ENCODE measurements around the gene COLEC12. TPM values are rescaled to one million over a fixed set of nuclear protein-coding genes. Genes with fewer than 3 reads are reported as not detected.

Gene COLEC12
- total RNA-seq, 1 experiment from 2014 or later, result not detected

GRCh38 chr18:269480-270095 lies 230.9 kb downstream of the COLEC12 start:
- Histone ChIP-seq H3K4me2 (ENCODE audit: low read length) (peak overlapping the region; percentile 70; the same call in 1 of the 2 replicates), H3K9me2 (ENCODE audit: insufficient read depth) (no peaks in the 10 kb centered on the region), H3K9ac (ENCODE audit: low read length) (no peak overlapping the region), H4K20me1 (ENCODE audit: insufficient read depth) (no peaks in the 10 kb centered on the region), H3K4me3 (replicated peaks in 1 of 2; ENCODE audit: low read depth in 1 of 2, low read length in 2 of 2) (0 out of 4 replicates have a peak overlapping the region, but pooled peaks of 1 of the 2 experiments have one; percentile 78), H3K79me2 (ENCODE audit: insufficient read depth, low read length) (peaks cover 30% of the 10 kb centered on the region), H2AFZ (ENCODE audit: low read depth, low read length, poor library complexity, severe bottlenecking) (no peak overlapping the region), H3K27me3 (ENCODE audit: insufficient read depth, low read length) (no peaks in the 10 kb centered on the region), H3K9me3 (ENCODE audit: control insufficient read depth in 1 of 2, insufficient read depth in 1 of 2, low read depth in 1 of 2, low read length in 2 of 2) (no peaks in the 10 kb centered on the region), H3K27ac (ENCODE audit: low read depth, low read length) (no peak overlapping the region), H3K4me1 (ENCODE audit: control insufficient read depth in 1 of 2, insufficient read depth in 2 of 2, low read length in 2 of 2) (peaks cover 0 to 3% of the 10 kb centered on the region in 2 experiments; a peak in 1 of 4 replicates), H3K36me3 (ENCODE audit: control insufficient read depth in 1 of 2, insufficient read depth in 2 of 2, low read length in 2 of 2) (peaks cover 0 to 3% of the 10 kb centered on the region in 2 experiments; a peak in 2 of 4 replicates)
- ATAC-seq (no peak), DNase-seq (ENCODE audit: low read depth, low spot score) (no peak)
- no peak for TF ChIP-seq TCF7L2 (IDR thresholded peaks at IDR 0.05; ENCODE audit: borderline replicate concordance, extremely low read depth, insufficient read depth, insufficient read length)
- TF ChIP-seq SP1 (IDR thresholded peaks at IDR 0.05; ENCODE audit: low read depth), result no peak
- TF ChIP-seq ZFX (IDR thresholded peaks at IDR 0.05), result no peak
- no peak for TF ChIP-seq EGR1 (IDR thresholded peaks at IDR 0.05; ENCODE audit: low read depth)
- TF ChIP-seq JUND (IDR thresholded peaks at IDR 0.05), result no peak
- no peak for TF ChIP-seq MAX (IDR thresholded peaks at IDR 0.05)
- TF ChIP-seq ATF3 (IDR thresholded peaks at IDR 0.05), result no peak
- TF ChIP-seq EZH2 (IDR thresholded peaks at IDR 0.05), result no peak
- no peak for TF ChIP-seq CBX3 (IDR thresholded peaks at IDR 0.05; ENCODE audit: low read depth)
- no peak for TF ChIP-seq RAD21 (IDR thresholded peaks at IDR 0.05; ENCODE audit: low read depth)
- no peak for TF ChIP-seq EZH2phosphoT487 (IDR thresholded peaks at IDR 0.05; ENCODE audit: borderline replicate concordance)
- no peak for TF ChIP-seq ELF1 (IDR thresholded peaks at IDR 0.05; ENCODE audit: borderline replicate concordance, low read depth)
- TF ChIP-seq CEBPB (IDR thresholded peaks at IDR 0.05; ENCODE audit: low read depth), result no peak
- intact Hi-C loops (cut with micrococcal nuclease), result loop anchor here (5.0 kb wide), 1 partner anchor 157 kb away; no protein-coding TSS in a partner anchor
- no TSS peak for BruUV-seq (replicated peaks)
- RAD21 ChIA-PET (ENCODE audit: low non-redundant PET in 1 of 2, low total read pairs in 2 of 2, uncharacterized antibody in 2 of 2, unreplicated experiment in 2 of 2), result no interaction called here
- POLR2A ChIA-PET, result no interaction called here
- CTCF ChIA-PET, result no interaction called here

Data from HCT116 (cell line).